KOPT-K1 (cell line): ENCODE data around the gene GLS2.
A peak's percentile ranks its signal among the peaks of the same experiment; 100 is the strongest.
"Not testable (repeated sequence)": the region's sequence is repeated elsewhere in the genome, so short reads cannot be mapped to it uniquely, and the experiment has no call there.

Source experiments
- H3K27ac ChIP-seq: fragments of 200-600 bp; sonication (generic); 2 replicates; pipeline ENCODE4 v1.5.1; 2016; ENCODE audit warnings: antibody characterized with exemption, mild to moderate bottlenecking, low read depth, low read length; ENCODE audit not compliant: poor library complexity, severe bottlenecking
- H3K36me3 ChIP-seq: fragments of 200-600 bp; sonication (generic); 2 replicates; pipeline ENCODE4 v1.5.1; 2017; ENCODE audit warnings: antibody characterized with exemption, mild to moderate bottlenecking, low read length, moderate library complexity; ENCODE audit not compliant: insufficient read depth
- H3K9me3 ChIP-seq: fragments of 200-600 bp; sonication (generic); 2 replicates; pipeline ENCODE4 v1.5.1; 2017; ENCODE audit warnings: antibody characterized with exemption, low read length, mild to moderate bottlenecking; ENCODE audit not compliant: insufficient read depth, poor library complexity, severe bottlenecking

Gene GLS2

GRCh38 chr12:56488041-56488955, at the start of gene GLS2:
Gene GLS2 (minus strand): TSS chr12:56488161. CDS start chr12:56488118, 43 bp downstream.
- H3K9me3 ChIP-seq = no peaks in the 10 kb centered on the region
- no peak within 1 kb of the TSS for H3K27ac ChIP-seq
- H3K36me3 ChIP-seq = no peaks in the 10 kb centered on the region

GRCh38 chr12:56537546-56537945, 49.6 kb upstream of the GLS2 start:
- H3K9me3 ChIP-seq = no peaks in the 10 kb centered on the region
- no peak overlapping the region for H3K27ac ChIP-seq
- no peaks in the 10 kb centered on the region for H3K36me3 ChIP-seq

GRCh38 chr12:56530390-56531055, 42.6 kb upstream of the GLS2 start:
- no peaks in the 10 kb centered on the region for H3K9me3 ChIP-seq
- H3K27ac ChIP-seq = no peak overlapping the region
- H3K36me3 ChIP-seq = no peaks in the 10 kb centered on the region

GRCh38 chr12:56529656-56530055, 41.7 kb upstream of the GLS2 start:
- H3K9me3 ChIP-seq = no peaks in the 10 kb centered on the region
- H3K27ac ChIP-seq = no peak overlapping the region
- no peaks in the 10 kb centered on the region for H3K36me3 ChIP-seq

GRCh38 chr12:56528846-56529245, 40.9 kb upstream of the GLS2 start:
- no peak overlapping the region for H3K27ac ChIP-seq
- H3K36me3 ChIP-seq = no peaks in the 10 kb centered on the region
- H3K9me3 ChIP-seq = no peaks in the 10 kb centered on the region

- H3K9me3 ChIP-seq = no peaks in the 10 kb centered on the region
- peak overlapping the region; percentile 45 for H3K27ac ChIP-seq
- no peaks in the 10 kb centered on the region for H3K36me3 ChIP-seq
These were observed 34.6 kb upstream of the GLS2 start for GRCh38 chr12:56522411-56523193.

- Histone ChIP-seq H3K9me3 (no peaks in the 10 kb centered on the region), H3K27ac (peak within 1 kb of the TSS; percentile 45), H3K36me3 (no peaks in the 10 kb centered on the region)
These were observed 33.8 kb upstream of the GLS2 start, which contains the start of gene RBMS2 for GRCh38 chr12:56521590-56522371. Gene RBMS2 (plus strand): TSS chr12:56521820. CDS start chr12:56522024, 204 bp downstream.

GRCh38 chr12:56521209-56521589, 33.2 kb upstream of the GLS2 start:
- peak overlapping the region; percentile 45 for H3K27ac ChIP-seq
- H3K9me3 ChIP-seq = no peaks in the 10 kb centered on the region
- no peaks in the 10 kb centered on the region for H3K36me3 ChIP-seq

- Histone ChIP-seq H3K27ac (no peak overlapping the region), H3K36me3 (no peaks in the 10 kb centered on the region), H3K9me3 (no peaks in the 10 kb centered on the region)
These were observed 32.5 kb upstream of the GLS2 start for GRCh38 chr12:56520506-56520905.

GRCh38 chr12:56520048-56520447, 32.1 kb upstream of the GLS2 start:
- no peaks in the 10 kb centered on the region for H3K36me3 ChIP-seq
- no peaks in the 10 kb centered on the region for H3K9me3 ChIP-seq
- no peak overlapping the region for H3K27ac ChIP-seq

GRCh38 chr12:56518570-56518969, 30.6 kb upstream of the GLS2 start:
- Histone ChIP-seq H3K36me3 (no peaks in the 10 kb centered on the region), H3K9me3 (no peaks in the 10 kb centered on the region), H3K27ac (no peak overlapping the region)

- H3K27ac ChIP-seq = no peak overlapping the region
- no peaks in the 10 kb centered on the region for H3K36me3 ChIP-seq
- H3K9me3 ChIP-seq = no peaks in the 10 kb centered on the region
These were observed 29.9 kb upstream of the GLS2 start for GRCh38 chr12:56517854-56518253.

- not testable (repeated sequence) for H3K27ac ChIP-seq, H3K36me3 ChIP-seq, H3K9me3 ChIP-seq
These were observed 26.0 kb upstream of the GLS2 start for GRCh38 chr12:56514014-56514318.

GRCh38 chr12:56510786-56511185, 22.8 kb upstream of the GLS2 start:
- Histone ChIP-seq H3K27ac (no peak overlapping the region), H3K9me3 (no peaks in the 10 kb centered on the region), H3K36me3 (no peaks in the 10 kb centered on the region)
